SK-N-SH (cell line): Measurements from ENCODE around the gene LDB2. TPM values are rescaled to one million over a fixed set of nuclear protein-coding genes. Genes with fewer than 3 reads are reported as not detected.
A peak's percentile ranks its signal among the peaks of the same experiment; 100 is the strongest.

Experiments used
- CTCF ChIA-PET: fragments of 300-600, 350-600 bp; formaldehyde crosslinking; extraction: SDS; loops from one replicate; lab custom pipeline; 2021; lab: Yijun Ruan, JAX
- POLR2A ChIA-PET: fragments of 350-600 bp; sonication (Branson Sonifier 250); formaldehyde crosslinking; extraction: SDS; loops from one replicate; lab custom pipeline; 2020; ENCODE audit warnings: antibody characterized with exemption, inconsistent platforms; lab: Yijun Ruan, JAX
- DNase-seq: peaks from one replicate; pipeline ENCODE4 v3.0.0; 2012
- H2AFZ ChIP-seq: fragments of 200-600 bp; sonication (generic); 2 replicates; pipeline ENCODE4 v1.8.1; 2016; ENCODE audit warnings: antibody characterized with exemption, mild to moderate bottlenecking, low read depth
- H3F3A ChIP-seq: fragments of 200-600 bp; sonication (generic); replicated peaks from 2 replicates; pipeline ENCODE3; 2016; ENCODE audit warnings: antibody characterized with exemption, mild to moderate bottlenecking; ENCODE audit not compliant: insufficient read depth
- H3K27ac ChIP-seq, 2 experiments: fragments of 200-500 bp in 1 of 2; fragments of 200-600 bp in 1 of 2; sonication (Bioruptor generic) in 1 of 2; sonication (generic), shearing (Covaris generic) in 1 of 2; 2 replicates each; pipeline versions ENCODE4 v1.5.1 to v1.6.1; 2014 to 2016; ENCODE audit warnings: low read depth in 2 of 2, inconsistent platforms in 1 of 2, low read length in 1 of 2, mild to moderate bottlenecking in 1 of 2, mixed read lengths in 1 of 2
- H3K27me3 ChIP-seq: fragments of 200-600 bp; sonication (generic), shearing (Covaris generic); 2 replicates; pipeline ENCODE4 v1.6.1; 2016; ENCODE audit warnings: mixed run types; ENCODE audit not compliant: insufficient read depth
- H3K36me3 ChIP-seq, 2 experiments: fragments of 200-500 bp in 1 of 2; fragments of 200-600 bp in 1 of 2; sonication (Bioruptor generic) in 1 of 2; sonication (generic) in 1 of 2; replicated peaks in 1 of 2; 2 replicates each; pipeline versions ENCODE3 to v1.5.1; 2014 to 2016; ENCODE audit warnings: low read length in 1 of 2, mild to moderate bottlenecking in 1 of 2; ENCODE audit not compliant: insufficient read depth in 2 of 2, control insufficient read depth in 1 of 2
- H3K4me1 ChIP-seq, 2 experiments: fragments of 200-500 bp in 1 of 2; fragments of 200-600 bp in 1 of 2; sonication (Bioruptor generic) in 1 of 2; sonication (generic), shearing (Covaris generic) in 1 of 2; 2 replicates each; pipeline versions ENCODE4 v1.5.1 to v1.6.1; 2014 to 2016; ENCODE audit warnings: low read depth in 1 of 2, low read length in 1 of 2, mixed run types in 1 of 2; ENCODE audit not compliant: insufficient read depth in 2 of 2, control insufficient read depth in 1 of 2
- H3K4me2 ChIP-seq: fragments of 200-600 bp; sonication (generic), shearing (Covaris generic); 2 replicates; pipeline ENCODE4 v1.6.1; 2017; ENCODE audit warnings: mixed run types
- H3K4me3 ChIP-seq, 2 experiments: fragments of 200-500 bp in 1 of 2; fragments of 200-600 bp in 1 of 2; sonication (Bioruptor generic) in 1 of 2; sonication (generic), shearing (Covaris generic) in 1 of 2; 2 replicates each; pipeline versions ENCODE4 v1.5.1 to v1.8.1; 2014 to 2016; ENCODE audit warnings: low read depth in 2 of 2, inconsistent platforms in 1 of 2, low read length in 1 of 2, mild to moderate bottlenecking in 1 of 2, mixed read lengths in 1 of 2, moderate library complexity in 1 of 2
- H3K79me2 ChIP-seq: fragments of 200-600 bp; sonication (generic); 2 replicates; pipeline ENCODE4 v1.8.1; 2017; ENCODE audit warnings: mild to moderate bottlenecking; ENCODE audit not compliant: insufficient read depth
- H3K9ac ChIP-seq: fragments of 200-600 bp; sonication (generic); 2 replicates; pipeline ENCODE4 v1.6.1; 2017; ENCODE audit warnings: mixed run types
- H3K9me2 ChIP-seq: fragments of 200-600 bp; sonication (generic); 2 replicates; pipeline ENCODE4 v1.6.1; 2017; ENCODE audit warnings: mixed run types
- H3K9me3 ChIP-seq: fragments of 200-600 bp; sonication (generic); 2 replicates; pipeline ENCODE4 v1.6.1; 2017; ENCODE audit warnings: mixed run types, mild to moderate bottlenecking, moderate library complexity
- H4K20me1 ChIP-seq: fragments of 200-600 bp; sonication (generic); 2 replicates; pipeline ENCODE4 v1.6.1; 2017; ENCODE audit warnings: mild to moderate bottlenecking, mixed run types; ENCODE audit not compliant: insufficient read depth
- CHD2 ChIP-seq: fragments of 150-350 bp; IDR thresholded peaks from 2 replicates; pipeline ENCODE4 v1.6.1; 2018; ENCODE audit warnings: low read length; ENCODE audit not compliant: partially characterized antibody
- EP300 ChIP-seq, 2 experiments: IDR thresholded peaks; 2 replicates each; pipeline versions ENCODE4 v1.4.0 to v1.6.1; 2012; ENCODE audit warnings: borderline replicate concordance in 1 of 2, low read depth in 1 of 2, low read length in 1 of 2
- FOSL2 ChIP-seq: IDR thresholded peaks from 2 replicates; pipeline ENCODE4 v1.4.0; 2012; ENCODE audit warnings: low read depth, mild to moderate bottlenecking, moderate library complexity, borderline replicate concordance
- FOXJ3 ChIP-seq: sonication (generic); formaldehyde crosslinking; IDR thresholded peaks from 2 replicates; pipeline ENCODE4 v1.5.1; 2020; ENCODE audit warnings: mild to moderate bottlenecking, missing genetic modification reagents
- FOXM1 ChIP-seq: IDR thresholded peaks from 2 replicates; pipeline ENCODE4 v1.4.0; 2012; ENCODE audit warnings: low read depth, mild to moderate bottlenecking
- GABPA ChIP-seq: IDR thresholded peaks from 2 replicates; pipeline ENCODE4 v1.4.0; 2012; ENCODE audit warnings: low read depth, mild to moderate bottlenecking
- GATA2 ChIP-seq: sonication (generic); formaldehyde crosslinking; IDR thresholded peaks from 2 replicates; pipeline ENCODE4 v1.5.0; 2020; ENCODE audit warnings: mild to moderate bottlenecking, missing genetic modification reagents
- MEF2A ChIP-seq: IDR thresholded peaks from 2 replicates; pipeline ENCODE4 v1.4.0; 2012; ENCODE audit warnings: low read depth, borderline replicate concordance
- MXI1 ChIP-seq: IDR thresholded peaks from 2 replicates; pipeline ENCODE4 v1.6.1; 2012; ENCODE audit warnings: mild to moderate bottlenecking, low read depth, low read length, improper control_type of control experiment
- NFIC ChIP-seq: IDR thresholded peaks from 2 replicates; pipeline ENCODE4 v1.4.0; 2012; ENCODE audit warnings: borderline replicate concordance
- NRF1 ChIP-seq: IDR thresholded peaks from 2 replicates; pipeline ENCODE4 v1.6.1; 2012; ENCODE audit warnings: low read depth, mild to moderate bottlenecking, low read length
- POLR2AphosphoS5 ChIP-seq: IDR thresholded peaks from 2 replicates; pipeline ENCODE4 v1.6.1; 2012; ENCODE audit warnings: low read depth, low read length
- RAD21 ChIP-seq: IDR thresholded peaks from 2 replicates; pipeline ENCODE4 v1.6.1; 2012; ENCODE audit warnings: mild to moderate bottlenecking, low read length
- RCOR1 ChIP-seq: fragments of 150-350 bp; IDR thresholded peaks from 2 replicates; pipeline ENCODE4 v1.6.1; 2017; ENCODE audit warnings: antibody characterized with exemption, low read length
- RFX5 ChIP-seq: IDR thresholded peaks from 2 replicates; pipeline ENCODE4 v1.6.1; 2012; ENCODE audit warnings: mild to moderate bottlenecking, improper control_type of control experiment, low read length
- RXRA ChIP-seq: IDR thresholded peaks from 2 replicates; pipeline ENCODE4 v1.4.0; 2012; ENCODE audit warnings: low read depth, mild to moderate bottlenecking, borderline replicate concordance
- SIN3A ChIP-seq: IDR thresholded peaks from 2 replicates; pipeline ENCODE4 v1.6.1; 2012; ENCODE audit warnings: low read depth, mild to moderate bottlenecking, low read length, moderate library complexity, borderline replicate concordance
- SMC3 ChIP-seq: IDR thresholded peaks from 2 replicates; pipeline ENCODE4 v1.6.1; 2012; ENCODE audit warnings: low read depth, low read length, improper control_type of control experiment
- TAF1 ChIP-seq: IDR thresholded peaks from 2 replicates; pipeline ENCODE4 v1.6.1; 2012; ENCODE audit warnings: low read depth, mild to moderate bottlenecking, low read length, moderate library complexity, borderline replicate concordance
- TCF12 ChIP-seq: IDR thresholded peaks from 2 replicates; pipeline ENCODE4 v1.4.0; 2012
- YY1 ChIP-seq: IDR thresholded peaks from 2 replicates; pipeline ENCODE4 v1.4.0; 2012; ENCODE audit warnings: low read depth, mild to moderate bottlenecking
- WGBS: methylation state at CpG from one replicate; pipeline ENCODE4 v1.1.6; 2017; ENCODE audit warnings: low lambda C conversion rate; 5-methylcytosine and 5-hydroxymethylcytosine counted together
- polyA plus RNA-seq, 3 experiments: library from polyadenylated mRNA; depleted of rRNA; stranded (reverse); fragments of >200 nt; gene quantifications; 2 replicates each; pipeline ENCODE4 v1.2.3, GENCODE V29; 2012
- TF ChIP-seq, protein P1 (sequence below): IDR thresholded peaks from 2 replicates; pipeline ENCODE4 v1.4.0; 2012; ENCODE audit warnings: low read depth, borderline replicate concordance
- TF ChIP-seq, protein P2 (sequence below): IDR thresholded peaks from 2 replicates; pipeline ENCODE4 v1.6.1; 2012; ENCODE audit warnings: mild to moderate bottlenecking, low read depth, low read length, moderate library complexity
- TF ChIP-seq, protein P3 (sequence below): fragments of 200-600 bp; sonication (generic); IDR thresholded peaks from 2 replicates; pipeline ENCODE4 v1.6.1; 2017; ENCODE audit warnings: antibody characterized with exemption, mild to moderate bottlenecking, moderate library complexity
- TF ChIP-seq, protein P4 (sequence below): IDR thresholded peaks from 2 replicates; pipeline ENCODE4 v1.4.0; 2012; ENCODE audit warnings: low read depth, borderline replicate concordance
- TF ChIP-seq, protein P5 (sequence below): fragments of 150-350 bp; IDR thresholded peaks from 2 replicates; pipeline ENCODE4 v1.6.1; 2016; ENCODE audit warnings: mild to moderate bottlenecking, low read depth, low read length

Gene LDB2
- polyA plus RNA-seq, 1 of the 3 experiments (the other 2 are of a cell fraction): 11.0 TPM

DNA sequence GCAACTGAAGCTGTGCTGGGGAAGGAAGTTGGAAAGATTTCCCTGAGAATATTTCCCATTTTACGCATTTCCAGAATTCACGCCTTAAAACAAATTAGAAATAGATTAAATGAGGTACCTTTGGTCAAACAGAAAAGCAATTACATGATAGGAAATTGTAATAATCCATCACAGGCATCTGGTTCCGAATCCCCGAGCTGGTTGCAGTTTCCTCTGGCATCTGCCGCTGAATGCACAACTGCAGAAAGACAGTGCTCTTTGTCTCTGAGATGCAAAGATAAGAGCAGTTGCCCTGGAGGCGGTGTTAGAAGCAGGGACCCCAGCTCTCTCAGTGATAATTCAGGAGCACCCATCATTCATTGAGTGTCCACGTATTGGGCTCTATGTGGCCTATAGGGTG is 224.4 kb downstream of the LDB2 start:
- H2AFZ ChIP-seq: no peak overlapping the region
- POLR2A ChIA-PET: no interaction called here
- peaks cover 7 to 13% of the 10 kb centered on the region in 2 experiments; a peak in 3 of 4 replicates for H3K4me1 ChIP-seq
- peak; percentile 58 for DNase-seq
- 51% methylated on average over 7 of the region's 7 CpGs for WGBS
- no peaks in the 10 kb centered on the region for H4K20me1 ChIP-seq
- H3K79me2 ChIP-seq: no peaks in the 10 kb centered on the region
- CTCF ChIA-PET: interaction anchor here (0.9 to 1.0 kb wide), 2 partner anchors 29 to 40 kb away, joined by 3 read pairs; no protein-coding TSS in a partner anchor
- H3K9ac ChIP-seq: no peak overlapping the region
- no peaks in the 10 kb centered on the region for H3F3A ChIP-seq
- no peaks in the 10 kb centered on the region for H3K9me2 ChIP-seq
- H3K4me2 ChIP-seq: no peak overlapping the region
- H3K9me3 ChIP-seq: no peaks in the 10 kb centered on the region
- no peak overlapping the region for H3K27ac ChIP-seq
- H3K36me3 ChIP-seq: no peaks in the 10 kb centered on the region
- no peaks in the 10 kb centered on the region for H3K27me3 ChIP-seq
- H3K4me3 ChIP-seq: no peak overlapping the region
- TF ChIP-seq, protein P1, sequence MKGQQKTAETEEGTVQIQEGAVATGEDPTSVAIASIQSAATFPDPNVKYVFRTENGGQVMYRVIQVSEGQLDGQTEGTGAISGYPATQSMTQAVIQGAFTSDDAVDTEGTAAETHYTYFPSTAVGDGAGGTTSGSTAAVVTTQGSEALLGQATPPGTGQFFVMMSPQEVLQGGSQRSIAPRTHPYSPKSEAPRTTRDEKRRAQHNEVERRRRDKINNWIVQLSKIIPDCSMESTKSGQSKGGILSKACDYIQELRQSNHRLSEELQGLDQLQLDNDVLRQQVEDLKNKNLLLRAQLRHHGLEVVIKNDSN: no peak
- TF ChIP-seq NRF1 (no peak), FOXJ3 (CRISPR knock-in tag) (peak; percentile 86), CHD2 (peak; percentile 54), FOXM1 (no peak), MEF2A (no peak), POLR2AphosphoS5 (no peak), NFIC (no peak), TAF1 (no peak), RXRA (no peak), GABPA (no peak), RFX5 (no peak), RAD21 (peak; percentile 11; the same call in 1 of the 2 replicates), MXI1 (peak; percentile 54), TCF12 (peak; percentile 39; the same call in 1 of the 2 replicates), RCOR1 (peak; percentile 97), GATA2 (CRISPR knock-in tag) (peak; percentile 97), SIN3A (no peak), EP300 (IDR thresholded peaks at IDR 0.05; ENCODE audit: borderline replicate concordance in 1 of 2, low read depth in 1 of 2, low read length in 1 of 2) (peak in 1 of 2 experiments; percentile 91; a peak in 2 of 4 replicates), SMC3 (no peak), FOSL2 (no peak), YY1 (no peak)
- TF ChIP-seq, protein P2, sequence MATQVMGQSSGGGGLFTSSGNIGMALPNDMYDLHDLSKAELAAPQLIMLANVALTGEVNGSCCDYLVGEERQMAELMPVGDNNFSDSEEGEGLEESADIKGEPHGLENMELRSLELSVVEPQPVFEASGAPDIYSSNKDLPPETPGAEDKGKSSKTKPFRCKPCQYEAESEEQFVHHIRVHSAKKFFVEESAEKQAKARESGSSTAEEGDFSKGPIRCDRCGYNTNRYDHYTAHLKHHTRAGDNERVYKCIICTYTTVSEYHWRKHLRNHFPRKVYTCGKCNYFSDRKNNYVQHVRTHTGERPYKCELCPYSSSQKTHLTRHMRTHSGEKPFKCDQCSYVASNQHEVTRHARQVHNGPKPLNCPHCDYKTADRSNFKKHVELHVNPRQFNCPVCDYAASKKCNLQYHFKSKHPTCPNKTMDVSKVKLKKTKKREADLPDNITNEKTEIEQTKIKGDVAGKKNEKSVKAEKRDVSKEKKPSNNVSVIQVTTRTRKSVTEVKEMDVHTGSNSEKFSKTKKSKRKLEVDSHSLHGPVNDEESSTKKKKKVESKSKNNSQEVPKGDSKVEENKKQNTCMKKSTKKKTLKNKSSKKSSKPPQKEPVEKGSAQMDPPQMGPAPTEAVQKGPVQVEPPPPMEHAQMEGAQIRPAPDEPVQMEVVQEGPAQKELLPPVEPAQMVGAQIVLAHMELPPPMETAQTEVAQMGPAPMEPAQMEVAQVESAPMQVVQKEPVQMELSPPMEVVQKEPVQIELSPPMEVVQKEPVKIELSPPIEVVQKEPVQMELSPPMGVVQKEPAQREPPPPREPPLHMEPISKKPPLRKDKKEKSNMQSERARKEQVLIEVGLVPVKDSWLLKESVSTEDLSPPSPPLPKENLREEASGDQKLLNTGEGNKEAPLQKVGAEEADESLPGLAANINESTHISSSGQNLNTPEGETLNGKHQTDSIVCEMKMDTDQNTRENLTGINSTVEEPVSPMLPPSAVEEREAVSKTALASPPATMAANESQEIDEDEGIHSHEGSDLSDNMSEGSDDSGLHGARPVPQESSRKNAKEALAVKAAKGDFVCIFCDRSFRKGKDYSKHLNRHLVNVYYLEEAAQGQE: no peak
- TF ChIP-seq, protein P3, sequence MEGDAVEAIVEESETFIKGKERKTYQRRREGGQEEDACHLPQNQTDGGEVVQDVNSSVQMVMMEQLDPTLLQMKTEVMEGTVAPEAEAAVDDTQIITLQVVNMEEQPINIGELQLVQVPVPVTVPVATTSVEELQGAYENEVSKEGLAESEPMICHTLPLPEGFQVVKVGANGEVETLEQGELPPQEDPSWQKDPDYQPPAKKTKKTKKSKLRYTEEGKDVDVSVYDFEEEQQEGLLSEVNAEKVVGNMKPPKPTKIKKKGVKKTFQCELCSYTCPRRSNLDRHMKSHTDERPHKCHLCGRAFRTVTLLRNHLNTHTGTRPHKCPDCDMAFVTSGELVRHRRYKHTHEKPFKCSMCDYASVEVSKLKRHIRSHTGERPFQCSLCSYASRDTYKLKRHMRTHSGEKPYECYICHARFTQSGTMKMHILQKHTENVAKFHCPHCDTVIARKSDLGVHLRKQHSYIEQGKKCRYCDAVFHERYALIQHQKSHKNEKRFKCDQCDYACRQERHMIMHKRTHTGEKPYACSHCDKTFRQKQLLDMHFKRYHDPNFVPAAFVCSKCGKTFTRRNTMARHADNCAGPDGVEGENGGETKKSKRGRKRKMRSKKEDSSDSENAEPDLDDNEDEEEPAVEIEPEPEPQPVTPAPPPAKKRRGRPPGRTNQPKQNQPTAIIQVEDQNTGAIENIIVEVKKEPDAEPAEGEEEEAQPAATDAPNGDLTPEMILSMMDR: no peak
- TF ChIP-seq, protein P4, sequence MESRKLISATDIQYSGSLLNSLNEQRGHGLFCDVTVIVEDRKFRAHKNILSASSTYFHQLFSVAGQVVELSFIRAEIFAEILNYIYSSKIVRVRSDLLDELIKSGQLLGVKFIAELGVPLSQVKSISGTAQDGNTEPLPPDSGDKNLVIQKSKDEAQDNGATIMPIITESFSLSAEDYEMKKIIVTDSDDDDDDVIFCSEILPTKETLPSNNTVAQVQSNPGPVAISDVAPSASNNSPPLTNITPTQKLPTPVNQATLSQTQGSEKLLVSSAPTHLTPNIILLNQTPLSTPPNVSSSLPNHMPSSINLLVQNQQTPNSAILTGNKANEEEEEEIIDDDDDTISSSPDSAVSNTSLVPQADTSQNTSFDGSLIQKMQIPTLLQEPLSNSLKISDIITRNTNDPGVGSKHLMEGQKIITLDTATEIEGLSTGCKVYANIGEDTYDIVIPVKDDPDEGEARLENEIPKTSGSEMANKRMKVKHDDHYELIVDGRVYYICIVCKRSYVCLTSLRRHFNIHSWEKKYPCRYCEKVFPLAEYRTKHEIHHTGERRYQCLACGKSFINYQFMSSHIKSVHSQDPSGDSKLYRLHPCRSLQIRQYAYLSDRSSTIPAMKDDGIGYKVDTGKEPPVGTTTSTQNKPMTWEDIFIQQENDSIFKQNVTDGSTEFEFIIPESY: no peak
- TF ChIP-seq, protein P5, sequence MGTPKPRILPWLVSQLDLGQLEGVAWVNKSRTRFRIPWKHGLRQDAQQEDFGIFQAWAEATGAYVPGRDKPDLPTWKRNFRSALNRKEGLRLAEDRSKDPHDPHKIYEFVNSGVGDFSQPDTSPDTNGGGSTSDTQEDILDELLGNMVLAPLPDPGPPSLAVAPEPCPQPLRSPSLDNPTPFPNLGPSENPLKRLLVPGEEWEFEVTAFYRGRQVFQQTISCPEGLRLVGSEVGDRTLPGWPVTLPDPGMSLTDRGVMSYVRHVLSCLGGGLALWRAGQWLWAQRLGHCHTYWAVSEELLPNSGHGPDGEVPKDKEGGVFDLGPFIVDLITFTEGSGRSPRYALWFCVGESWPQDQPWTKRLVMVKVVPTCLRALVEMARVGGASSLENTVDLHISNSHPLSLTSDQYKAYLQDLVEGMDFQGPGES: no peak
